ENCODE measurements around the gene IRX3. TPM values are rescaled to one million over a fixed set of nuclear protein-coding genes. Genes with fewer than 3 reads are reported as not detected.

IRX3 gene
- total RNA-seq, 1 donor from 2014 or later: 94.4 TPM

DNA sequence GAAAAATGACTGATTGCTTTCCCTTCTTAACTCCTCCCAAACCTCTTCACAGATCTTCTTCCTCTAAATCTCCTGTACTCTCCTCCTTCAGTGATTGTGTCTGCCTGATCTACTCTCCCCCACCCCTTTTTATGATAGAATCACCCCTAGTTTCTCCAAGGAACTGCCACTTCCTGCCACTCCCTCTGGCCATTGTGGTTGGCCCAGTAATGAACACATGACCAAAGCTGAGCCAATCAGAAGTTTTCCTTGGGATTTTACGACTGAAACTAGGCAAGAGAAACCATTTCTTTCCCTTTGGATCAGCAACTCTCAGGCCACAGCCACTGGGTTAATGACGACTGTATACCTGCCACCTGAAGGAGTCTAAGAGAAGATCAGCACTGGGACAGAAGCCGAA lies 15.9 kb downstream of the IRX3 start:
- intact Hi-C loops (cut with micrococcal nuclease): loop anchor here (10.0 kb wide), 1 partner anchor 1094 kb away; no protein-coding TSS in a partner anchor

DNA sequence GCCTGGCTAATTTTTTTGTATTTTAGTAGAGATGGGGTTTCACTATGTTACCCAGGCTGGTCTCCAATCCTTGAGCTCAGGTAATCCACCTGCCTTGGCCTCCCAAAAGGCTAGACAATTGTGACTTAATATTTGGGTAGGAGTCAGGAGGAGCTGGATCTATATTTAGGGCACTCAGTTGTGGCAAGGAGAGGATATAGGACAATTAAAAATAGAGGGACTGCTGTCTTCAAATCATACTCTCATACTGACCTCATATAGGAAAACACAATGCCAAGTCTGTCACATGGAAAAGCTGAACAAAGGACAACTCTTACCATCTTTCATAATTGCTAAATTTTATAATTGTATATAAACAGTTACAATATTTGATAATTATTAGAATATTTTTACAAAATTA lies 17.1 kb downstream of the IRX3 start:
- intact Hi-C loops (cut with micrococcal nuclease): no loop called here

More for the DNA sequence above, 15.9 kb downstream of the IRX3 start:
- H3K27ac ChIP-seq (replicated peaks): no peak overlapping the region
- H3K4me3 ChIP-seq: no peak overlapping the region
- no peaks in the 10 kb centered on the region for H3K36me3 ChIP-seq
- TF ChIP-seq, protein P1, sequence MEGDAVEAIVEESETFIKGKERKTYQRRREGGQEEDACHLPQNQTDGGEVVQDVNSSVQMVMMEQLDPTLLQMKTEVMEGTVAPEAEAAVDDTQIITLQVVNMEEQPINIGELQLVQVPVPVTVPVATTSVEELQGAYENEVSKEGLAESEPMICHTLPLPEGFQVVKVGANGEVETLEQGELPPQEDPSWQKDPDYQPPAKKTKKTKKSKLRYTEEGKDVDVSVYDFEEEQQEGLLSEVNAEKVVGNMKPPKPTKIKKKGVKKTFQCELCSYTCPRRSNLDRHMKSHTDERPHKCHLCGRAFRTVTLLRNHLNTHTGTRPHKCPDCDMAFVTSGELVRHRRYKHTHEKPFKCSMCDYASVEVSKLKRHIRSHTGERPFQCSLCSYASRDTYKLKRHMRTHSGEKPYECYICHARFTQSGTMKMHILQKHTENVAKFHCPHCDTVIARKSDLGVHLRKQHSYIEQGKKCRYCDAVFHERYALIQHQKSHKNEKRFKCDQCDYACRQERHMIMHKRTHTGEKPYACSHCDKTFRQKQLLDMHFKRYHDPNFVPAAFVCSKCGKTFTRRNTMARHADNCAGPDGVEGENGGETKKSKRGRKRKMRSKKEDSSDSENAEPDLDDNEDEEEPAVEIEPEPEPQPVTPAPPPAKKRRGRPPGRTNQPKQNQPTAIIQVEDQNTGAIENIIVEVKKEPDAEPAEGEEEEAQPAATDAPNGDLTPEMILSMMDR (IDR thresholded peaks at IDR 0.05; ENCODE audit: borderline replicate concordance): no peak
- DNase-seq: no peak
- no peaks in the 10 kb centered on the region for H3K27me3 ChIP-seq (ENCODE audit: low read depth)
- no peaks in the 10 kb centered on the region for H3K9me3 ChIP-seq (replicated peaks)
- H3K4me1 ChIP-seq: peaks cover 35% of the 10 kb centered on the region

DNA sequence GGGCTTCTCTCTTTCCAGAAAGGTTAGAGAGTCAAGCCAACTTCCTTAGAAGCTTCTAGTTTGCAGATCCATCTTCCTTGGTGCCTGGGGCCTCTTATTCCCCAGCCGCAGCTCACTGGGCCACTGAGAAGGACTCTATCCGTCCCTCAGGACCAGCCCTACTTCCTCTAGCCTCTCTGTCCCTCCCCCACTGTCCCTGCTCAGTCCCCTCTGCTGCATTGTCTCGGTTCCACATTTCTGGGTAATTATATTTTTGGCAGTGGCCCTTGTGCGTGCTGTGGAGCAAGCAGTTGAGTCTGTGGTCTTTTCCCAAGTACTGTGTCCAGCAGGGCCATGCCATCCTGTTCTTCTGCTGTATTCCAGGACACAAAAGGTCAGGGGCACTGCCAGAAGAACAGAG lies 17.8 kb downstream of the IRX3 start:
- TF ChIP-seq, protein P1 (IDR thresholded peaks at IDR 0.05; ENCODE audit: borderline replicate concordance): no peak
- DNase-seq: no peak
- no peak overlapping the region for H3K4me3 ChIP-seq
- no peaks in the 10 kb centered on the region for H3K36me3 ChIP-seq
- intact Hi-C loops (cut with micrococcal nuclease): no loop called here
- peaks cover 41% of the 10 kb centered on the region for H3K4me1 ChIP-seq
- peak overlapping the region; percentile 57 for H3K27ac ChIP-seq (replicated peaks)
- no peaks in the 10 kb centered on the region for H3K27me3 ChIP-seq (ENCODE audit: low read depth)
- H3K9me3 ChIP-seq (replicated peaks): no peaks in the 10 kb centered on the region

More for the DNA sequence above, 17.1 kb downstream of the IRX3 start:
- Histone ChIP-seq H3K4me1 (peaks cover 41% of the 10 kb centered on the region), H3K36me3 (no peaks in the 10 kb centered on the region), H3K4me3 (no peak overlapping the region), H3K27me3 (ENCODE audit: low read depth) (no peaks in the 10 kb centered on the region), H3K27ac (replicated peaks) (peak overlapping the region; percentile 57), H3K9me3 (replicated peaks) (no peaks in the 10 kb centered on the region)
- DNase-seq: no peak
- TF ChIP-seq, protein P1 (IDR thresholded peaks at IDR 0.05; ENCODE audit: borderline replicate concordance): no peak

DNA sequence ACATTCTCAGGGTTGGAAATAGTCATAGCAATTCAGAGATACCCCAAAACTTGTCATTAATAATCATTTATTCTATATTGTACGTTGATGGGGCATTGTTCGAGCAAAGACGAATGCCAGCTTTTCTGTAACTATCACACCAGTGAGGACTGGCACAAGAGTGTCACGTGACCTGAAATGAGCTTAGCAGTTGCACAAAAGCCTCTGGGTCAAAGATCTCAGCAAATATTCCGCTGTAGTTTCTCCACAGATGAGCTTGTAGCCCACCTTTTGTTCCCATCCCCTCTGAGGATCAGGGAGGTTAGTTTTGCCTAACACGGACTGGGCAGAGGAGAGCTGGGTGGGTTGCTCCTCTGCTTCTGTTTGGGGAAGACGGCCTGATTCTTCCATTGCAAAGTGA lies 18.2 kb downstream of the IRX3 start:
- DNase-seq: no peak
- intact Hi-C loops (cut with micrococcal nuclease): no loop called here
- no peaks in the 10 kb centered on the region for H3K36me3 ChIP-seq
- no peaks in the 10 kb centered on the region for H3K9me3 ChIP-seq (replicated peaks)
- H3K27ac ChIP-seq (replicated peaks): peak overlapping the region; percentile 57
- no peak overlapping the region for H3K4me3 ChIP-seq
- TF ChIP-seq, protein P1 (IDR thresholded peaks at IDR 0.05; ENCODE audit: borderline replicate concordance): no peak
- H3K27me3 ChIP-seq (ENCODE audit: low read depth): no peaks in the 10 kb centered on the region
- H3K4me1 ChIP-seq: peaks cover 41% of the 10 kb centered on the region

DNA sequence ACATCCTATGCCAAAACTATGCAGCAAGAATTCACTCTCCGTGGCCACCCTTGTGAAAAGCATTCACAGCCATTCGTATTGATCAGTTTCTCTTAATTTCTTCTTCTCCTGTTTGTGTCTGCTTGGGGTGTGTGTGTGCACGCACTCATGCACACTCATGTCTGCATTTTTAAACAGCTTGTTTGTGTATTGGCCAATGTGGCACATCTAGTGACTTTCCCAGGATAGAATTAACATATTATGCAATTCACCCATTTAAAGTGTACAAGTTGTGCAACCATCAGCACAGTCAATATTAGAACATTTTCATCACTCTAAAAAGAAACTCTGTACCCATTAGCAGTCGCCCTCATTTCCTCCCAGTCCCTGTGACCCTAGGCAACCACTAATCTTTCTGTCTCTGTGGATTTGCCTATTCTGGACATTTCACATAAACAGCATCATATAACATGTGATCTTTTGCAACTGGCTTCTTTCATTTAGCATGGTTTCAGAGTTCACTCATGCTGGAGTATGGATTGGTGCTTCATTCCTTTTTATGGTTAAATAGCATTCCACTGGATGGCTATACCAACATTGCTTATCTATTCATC lies 20.1 kb downstream of the IRX3 start:
- TF ChIP-seq, protein P1 (IDR thresholded peaks at IDR 0.05; ENCODE audit: borderline replicate concordance): no peak
- no peak for DNase-seq
- Histone ChIP-seq H3K36me3 (no peaks in the 10 kb centered on the region), H3K4me3 (no peak overlapping the region), H3K4me1 (peaks cover 41% of the 10 kb centered on the region), H3K27ac (replicated peaks) (peak overlapping the region; percentile 81), H3K9me3 (replicated peaks) (peaks cover 4% of the 10 kb centered on the region), H3K27me3 (ENCODE audit: low read depth) (no peaks in the 10 kb centered on the region)
- intact Hi-C loops (cut with micrococcal nuclease): no loop called here
